ENCODE results near the gene PMS2. TPM values are rescaled to one million over a fixed set of nuclear protein-coding genes. Genes with fewer than 3 reads are reported as not detected.
"Not testable (repeated sequence)": the region's sequence is repeated elsewhere in the genome, so short reads cannot be mapped to it uniquely, and the experiment has no call there.

PMS2 gene
- total RNA-seq, 8 experiments from 2014 or later = 20.1 to 37.5 (median 25.0) TPM

DNA sequence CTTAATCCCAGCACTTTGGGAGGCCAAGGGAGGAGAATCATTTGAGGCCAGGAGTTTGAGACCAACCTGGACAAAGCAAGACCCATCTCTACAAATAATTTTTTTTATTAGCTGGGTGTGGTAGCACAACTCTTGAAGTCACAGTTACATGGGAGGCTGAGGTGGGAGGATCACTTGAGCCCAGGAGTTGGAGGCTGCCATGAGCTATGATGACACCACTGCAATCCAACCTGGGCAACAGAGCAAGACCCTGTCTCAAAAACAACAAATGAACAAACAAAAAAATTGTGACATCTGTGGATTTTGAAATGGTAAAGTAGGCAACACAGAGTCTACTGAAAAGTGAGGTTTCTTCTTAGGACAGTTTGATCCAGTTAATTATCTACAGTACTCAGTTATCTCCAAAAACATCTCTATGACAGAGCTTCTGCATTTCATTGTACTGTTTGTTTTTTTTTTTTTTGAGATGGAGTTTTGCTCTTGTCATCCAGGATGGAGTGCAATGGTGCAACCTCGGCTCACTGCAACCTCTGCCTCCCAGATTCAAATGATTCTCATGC lies 19.0 kb upstream of the PMS2 start:
- WGBS, 10 experiments = 100% methylated on average over 1 of the region's 1 CpG; no CpG with 5 or more reads in 8 of the 10 experiments
- Histone ChIP-seq H3K27ac (no peak overlapping the region), H3K4me1 (replicated peaks in 1 of 2) (no peaks in the 10 kb centered on the region), H3K4me3 (no peak overlapping the region)
- in situ Hi-C loops (cut with MboI; ENCODE audit: low pct_unique_long_range_greater_than_20kb in 2 of 9, low sequenced_read_pairs in 9 of 9, unreplicated experiment in 9 of 9) = no loop called here
- ATAC-seq (replicated peaks in 6 of 8) = no peak

- no peak overlapping the region for H3K27ac ChIP-seq
- peak in 1 of 8 experiments; percentile 9 for ATAC-seq (replicated peaks in 6 of 8)
- WGBS, 10 experiments = 78 to 96% (median 88%) methylated on average over 2 to 9 of the region's 12 CpGs; no CpG with 5 or more reads in 2 of the 10 experiments
These were observed 18.0 kb upstream of the PMS2 start for GRCh38 chr7:6026820-6027311.

GRCh38 chr7:6026011-6026819 lies 17.4 kb upstream of the PMS2 start:
- in situ Hi-C loops (cut with MboI; ENCODE audit: low pct_unique_long_range_greater_than_20kb in 2 of 9, low sequenced_read_pairs in 9 of 9, unreplicated experiment in 9 of 9) = no loop called here
- H3K4me1 ChIP-seq (replicated peaks in 1 of 2) = no peaks in the 10 kb centered on the region
- ATAC-seq (replicated peaks in 6 of 8) = peak in 5 of 8 experiments; percentile 18 to 93 (median 92)
- whole genome bisulfite sequencing, 10 experiments = 40 to 100% (median 90%) methylated on average over 1 to 12 of the region's 22 CpGs; no CpG with 5 or more reads in 1 of the 10 experiments
- H3K4me3 ChIP-seq = no peak overlapping the region
- no peak overlapping the region for H3K27ac ChIP-seq

More at GRCh38 chr7:6026820-6027311, 18.0 kb upstream of the PMS2 start:
- no peak overlapping the region for H3K4me3 ChIP-seq
- in situ Hi-C loops (cut with MboI; ENCODE audit: low pct_unique_long_range_greater_than_20kb in 2 of 9, low sequenced_read_pairs in 9 of 9, unreplicated experiment in 9 of 9) = no loop called here
- H3K4me1 ChIP-seq (replicated peaks in 1 of 2) = no peaks in the 10 kb centered on the region

DNA sequence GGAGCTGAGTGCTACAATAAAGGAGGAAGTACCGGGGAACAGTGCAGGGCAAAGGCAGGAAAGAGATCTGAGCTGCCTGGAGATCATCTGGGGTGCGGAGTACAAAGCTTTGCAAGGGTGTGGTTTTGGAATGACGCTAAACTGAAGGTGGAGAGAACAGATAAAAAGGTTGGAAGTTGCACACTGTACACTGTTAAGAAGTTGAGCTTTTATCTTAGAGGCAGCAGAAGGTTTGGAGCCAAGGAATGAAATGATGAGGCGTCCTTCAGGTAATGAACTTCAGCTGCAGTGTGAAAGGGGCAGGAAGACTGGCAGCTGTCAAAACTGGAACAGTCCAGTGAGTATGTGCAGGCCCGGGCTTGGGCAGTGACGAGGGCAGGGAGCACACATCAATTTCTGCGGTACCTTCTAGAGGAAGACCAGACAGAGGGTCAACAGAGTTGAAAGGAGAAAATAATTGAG lies 15.2 kb upstream of the PMS2 start:
- in situ Hi-C loops (cut with MboI; ENCODE audit: low pct_unique_long_range_greater_than_20kb in 2 of 9, low sequenced_read_pairs in 9 of 9, unreplicated experiment in 9 of 9) = no loop called here

GRCh38 chr7:6022707-6023106 lies 13.9 kb upstream of the PMS2 start:
- no peak for ATAC-seq (replicated peaks in 6 of 8)
- H3K4me3 ChIP-seq = no peak overlapping the region
- H3K27ac ChIP-seq = no peak overlapping the region
- in situ Hi-C loops (cut with MboI; ENCODE audit: low pct_unique_long_range_greater_than_20kb in 2 of 9, low sequenced_read_pairs in 9 of 9, unreplicated experiment in 9 of 9) = no loop called here
- no peaks in the 10 kb centered on the region for H3K4me1 ChIP-seq (replicated peaks in 1 of 2)
- 100% methylated on average over 2 of the region's 3 CpGs; no CpG with 5 or more reads in 9 of the 10 experiments for WGBS, 10 experiments

More for the DNA sequence above, 15.2 kb upstream of the PMS2 start:
- no peak for ATAC-seq (replicated peaks in 6 of 8)
- Histone ChIP-seq H3K4me1 (replicated peaks in 1 of 2) (no peaks in the 10 kb centered on the region), H3K27ac (no peak overlapping the region), H3K4me3 (no peak overlapping the region)
- 80 to 100% (median 97%) methylated on average over 1 to 7 of the region's 7 CpGs; no CpG with 5 or more reads in 1 of the 10 experiments for WGBS, 10 experiments

GRCh38 chr7:6020371-6021286 lies 11.8 kb upstream of the PMS2 start:
- Histone ChIP-seq H3K4me3 (no peak overlapping the region), H3K4me1 (replicated peaks in 1 of 2) (peaks cover 9 to 15% of the 10 kb centered on the region in 2 donors), H3K27ac (no peak overlapping the region)
- ATAC-seq (replicated peaks in 6 of 8) = no peak
- in situ Hi-C loops (cut with MboI; ENCODE audit: low pct_unique_long_range_greater_than_20kb in 2 of 9, low sequenced_read_pairs in 9 of 9, unreplicated experiment in 9 of 9) = no loop called here
- 80 to 100% (median 93%) methylated on average over 3 to 11 of the region's 11 CpGs; no CpG with 5 or more reads in 2 of the 10 experiments for WGBS, 10 experiments

DNA sequence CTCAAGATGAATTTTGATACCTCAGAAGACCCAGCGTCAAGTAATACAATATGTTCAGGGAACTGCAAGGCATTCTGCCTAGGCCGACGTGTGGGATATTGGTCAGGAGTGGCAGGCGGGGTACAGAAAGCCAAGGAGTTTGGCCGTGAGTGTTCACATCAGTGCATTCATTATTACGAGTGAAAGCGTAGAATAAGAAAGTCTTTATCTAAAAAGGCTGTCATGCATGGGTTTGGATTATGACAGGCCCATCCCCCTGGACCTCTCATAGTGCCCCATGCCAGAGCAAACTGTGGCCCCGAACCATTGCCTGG lies 7.8 kb upstream of the PMS2 start:
- Histone ChIP-seq H3K27ac (peak overlapping the region; percentile 89 to 94), H3K4me1 (replicated peaks in 1 of 2) (peaks cover 16 to 24% of the 10 kb centered on the region in 2 donors), H3K4me3 (no peak overlapping the region)
- no peak for ATAC-seq (replicated peaks in 6 of 8)
- in situ Hi-C loops (cut with MboI; ENCODE audit: low pct_unique_long_range_greater_than_20kb in 2 of 9, low sequenced_read_pairs in 9 of 9, unreplicated experiment in 9 of 9) = no loop called here
- 89 to 100% (median 100%) methylated on average over 1 to 8 of the region's 8 CpGs; no CpG with 5 or more reads in 3 of the 10 experiments for WGBS, 10 experiments

- Histone ChIP-seq H3K4me1 (replicated peaks in 1 of 2) (peaks cover 19 to 24% of the 10 kb centered on the region in 2 donors), H3K4me3 (no peak overlapping the region), H3K27ac (peak overlapping the region; percentile 89 to 94)
- WGBS, 10 experiments = 0 to 100% (median 70%) methylated on average over 1 to 7 of the region's 8 CpGs
- peak in 7 of 8 experiments; percentile 64 to 90 (median 81) for ATAC-seq (replicated peaks in 6 of 8)
- in situ Hi-C loops (cut with MboI; ENCODE audit: low pct_unique_long_range_greater_than_20kb in 2 of 9, low sequenced_read_pairs in 9 of 9, unreplicated experiment in 9 of 9) = no loop called here
These were observed 7.2 kb upstream of the PMS2 start for GRCh38 chr7:6015917-6016652.

- in situ Hi-C loops (cut with MboI; ENCODE audit: low pct_unique_long_range_greater_than_20kb in 2 of 9, low sequenced_read_pairs in 9 of 9, unreplicated experiment in 9 of 9) = no loop called here
- H3K27ac ChIP-seq = no peak overlapping the region
- no peak overlapping the region for H3K4me3 ChIP-seq
- H3K4me1 ChIP-seq (replicated peaks in 1 of 2) = peaks cover 31 to 36% of the 10 kb centered on the region in 2 donors
- ATAC-seq (replicated peaks in 6 of 8) = no peak
- WGBS, 10 experiments = 76 to 100% (median 92%) methylated on average over 1 to 14 of the region's 14 CpGs
These were observed 3.7 kb upstream of the PMS2 start for GRCh38 chr7:6012355-6013104.

- Histone ChIP-seq H3K4me1 (replicated peaks in 1 of 2) (peaks cover 31% of the 10 kb centered on the region in 2 donors), H3K4me3 (no peak overlapping the region), H3K27ac (no peak overlapping the region)
- in situ Hi-C loops (cut with MboI; ENCODE audit: low pct_unique_long_range_greater_than_20kb in 2 of 9, low sequenced_read_pairs in 9 of 9, unreplicated experiment in 9 of 9) = no loop called here
- ATAC-seq (replicated peaks in 6 of 8) = peak in 1 of 8 experiments; percentile 1
- WGBS, 10 experiments = 50 to 100% (median 100%) methylated on average over 1 to 2 of the region's 2 CpGs; no CpG with 5 or more reads in 3 of the 10 experiments
These were observed 2.7 kb upstream of the PMS2 start for GRCh38 chr7:6011541-6011940.

DNA sequence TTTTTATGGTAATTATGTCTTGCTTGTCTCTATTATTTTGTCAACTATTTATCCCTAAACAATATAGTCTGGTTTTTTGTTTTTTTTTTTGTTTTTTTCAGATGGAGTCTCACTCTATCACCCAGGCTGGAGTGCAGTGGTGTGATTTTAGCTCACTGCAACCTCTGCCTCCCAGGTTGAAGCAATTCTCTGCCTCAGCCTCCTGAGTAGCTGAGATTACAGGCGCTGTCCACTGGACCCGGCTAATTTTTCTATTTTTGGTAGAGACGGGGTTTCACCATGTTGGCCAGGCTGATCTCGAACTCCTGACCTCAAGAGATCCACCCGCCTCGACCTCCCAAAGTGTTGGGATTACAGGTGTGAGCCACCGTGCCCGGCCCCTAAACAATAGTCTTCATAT lies 1.5 kb upstream of the PMS2 start:
- ATAC-seq (replicated peaks in 6 of 8) = not testable (repeated sequence)

More for the DNA sequence above, 1.5 kb upstream of the PMS2 start:
- in situ Hi-C loops (cut with MboI; ENCODE audit: low pct_unique_long_range_greater_than_20kb in 2 of 9, low sequenced_read_pairs in 9 of 9, unreplicated experiment in 9 of 9) = not testable (repeated sequence)
- 60 to 100% (median 90%) methylated on average over 1 to 6 of the region's 8 CpGs; no CpG with 5 or more reads in 2 of the 10 experiments for WGBS, 10 experiments
- Histone ChIP-seq H3K4me3 (peak overlapping the region in 4 of 5 donors; percentile 56 to 80 (median 74)), H3K27ac (peak overlapping the region in 1 of 2 donors; percentile 97), H3K4me1 (replicated peaks in 1 of 2) (peaks cover 19% of the 10 kb centered on the region in 2 donors)

All from motor neuron (in vitro differentiated cells).